Liver (tissue), 2 donors: ENCODE results near the gene FAM24A.

Experiments used
- TF ChIP-seq, protein P1 (sequence below): IDR thresholded peaks from 2 replicates; pipeline ENCODE4 v1.6.1; 2016; ENCODE audit warnings: antibody characterized with exemption, mild to moderate bottlenecking
- TF ChIP-seq, protein P2 (sequence below): fragments of 150-350 bp; IDR thresholded peaks from 2 replicates; pipeline ENCODE4 v1.5.1; 2017; ENCODE audit warnings: improper control_type of control experiment, low read depth, low read length; ENCODE audit not compliant: missing input control
- donor health status: healthy.

- TF ChIP-seq, protein P1, sequence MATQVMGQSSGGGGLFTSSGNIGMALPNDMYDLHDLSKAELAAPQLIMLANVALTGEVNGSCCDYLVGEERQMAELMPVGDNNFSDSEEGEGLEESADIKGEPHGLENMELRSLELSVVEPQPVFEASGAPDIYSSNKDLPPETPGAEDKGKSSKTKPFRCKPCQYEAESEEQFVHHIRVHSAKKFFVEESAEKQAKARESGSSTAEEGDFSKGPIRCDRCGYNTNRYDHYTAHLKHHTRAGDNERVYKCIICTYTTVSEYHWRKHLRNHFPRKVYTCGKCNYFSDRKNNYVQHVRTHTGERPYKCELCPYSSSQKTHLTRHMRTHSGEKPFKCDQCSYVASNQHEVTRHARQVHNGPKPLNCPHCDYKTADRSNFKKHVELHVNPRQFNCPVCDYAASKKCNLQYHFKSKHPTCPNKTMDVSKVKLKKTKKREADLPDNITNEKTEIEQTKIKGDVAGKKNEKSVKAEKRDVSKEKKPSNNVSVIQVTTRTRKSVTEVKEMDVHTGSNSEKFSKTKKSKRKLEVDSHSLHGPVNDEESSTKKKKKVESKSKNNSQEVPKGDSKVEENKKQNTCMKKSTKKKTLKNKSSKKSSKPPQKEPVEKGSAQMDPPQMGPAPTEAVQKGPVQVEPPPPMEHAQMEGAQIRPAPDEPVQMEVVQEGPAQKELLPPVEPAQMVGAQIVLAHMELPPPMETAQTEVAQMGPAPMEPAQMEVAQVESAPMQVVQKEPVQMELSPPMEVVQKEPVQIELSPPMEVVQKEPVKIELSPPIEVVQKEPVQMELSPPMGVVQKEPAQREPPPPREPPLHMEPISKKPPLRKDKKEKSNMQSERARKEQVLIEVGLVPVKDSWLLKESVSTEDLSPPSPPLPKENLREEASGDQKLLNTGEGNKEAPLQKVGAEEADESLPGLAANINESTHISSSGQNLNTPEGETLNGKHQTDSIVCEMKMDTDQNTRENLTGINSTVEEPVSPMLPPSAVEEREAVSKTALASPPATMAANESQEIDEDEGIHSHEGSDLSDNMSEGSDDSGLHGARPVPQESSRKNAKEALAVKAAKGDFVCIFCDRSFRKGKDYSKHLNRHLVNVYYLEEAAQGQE = no peak
- TF ChIP-seq, protein P2, sequence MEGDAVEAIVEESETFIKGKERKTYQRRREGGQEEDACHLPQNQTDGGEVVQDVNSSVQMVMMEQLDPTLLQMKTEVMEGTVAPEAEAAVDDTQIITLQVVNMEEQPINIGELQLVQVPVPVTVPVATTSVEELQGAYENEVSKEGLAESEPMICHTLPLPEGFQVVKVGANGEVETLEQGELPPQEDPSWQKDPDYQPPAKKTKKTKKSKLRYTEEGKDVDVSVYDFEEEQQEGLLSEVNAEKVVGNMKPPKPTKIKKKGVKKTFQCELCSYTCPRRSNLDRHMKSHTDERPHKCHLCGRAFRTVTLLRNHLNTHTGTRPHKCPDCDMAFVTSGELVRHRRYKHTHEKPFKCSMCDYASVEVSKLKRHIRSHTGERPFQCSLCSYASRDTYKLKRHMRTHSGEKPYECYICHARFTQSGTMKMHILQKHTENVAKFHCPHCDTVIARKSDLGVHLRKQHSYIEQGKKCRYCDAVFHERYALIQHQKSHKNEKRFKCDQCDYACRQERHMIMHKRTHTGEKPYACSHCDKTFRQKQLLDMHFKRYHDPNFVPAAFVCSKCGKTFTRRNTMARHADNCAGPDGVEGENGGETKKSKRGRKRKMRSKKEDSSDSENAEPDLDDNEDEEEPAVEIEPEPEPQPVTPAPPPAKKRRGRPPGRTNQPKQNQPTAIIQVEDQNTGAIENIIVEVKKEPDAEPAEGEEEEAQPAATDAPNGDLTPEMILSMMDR = no peak
Observed at GRCh38 chr10:122876467-122876855, 33.9 kb upstream of the FAM24A start.
